Measurements from ENCODE around the gene SLFNL1.

Gene SLFNL1

GRCh38 chr1:41051022-41051421 lies 29.5 kb upstream of the SLFNL1 start:
- no peak for TF ChIP-seq TAF1 (IDR thresholded peaks at IDR 0.05; ENCODE audit: low read depth)
- no peak for TF ChIP-seq USF1 (IDR thresholded peaks at IDR 0.05)
- TF ChIP-seq TEAD4 (IDR thresholded peaks at IDR 0.05) = no peak
- TF ChIP-seq CEBPB (IDR thresholded peaks at IDR 0.05) = no peak

- TF ChIP-seq TEAD4 (IDR thresholded peaks at IDR 0.05) (no peak), ZBTB7A (IDR thresholded peaks at IDR 0.05; ENCODE audit: low read depth) (no peak), TCF12 (IDR thresholded peaks at IDR 0.05; ENCODE audit: low read depth) (no peak), RAD21 (IDR thresholded peaks at IDR 0.05; ENCODE audit: low read depth) (no peak), REST (IDR thresholded peaks at IDR 0.05; ENCODE audit: low read depth) (no peak), FOXM1 (IDR thresholded peaks at IDR 0.05; ENCODE audit: borderline replicate concordance, low read depth) (no peak), EGR1 (IDR thresholded peaks at IDR 0.05) (no peak), NFIC (IDR thresholded peaks at IDR 0.05) (no peak), CEBPB (IDR thresholded peaks at IDR 0.05) (no peak), CREB1 (IDR thresholded peaks at IDR 0.05; ENCODE audit: low read depth) (no peak), EP300 (IDR thresholded peaks at IDR 0.05; ENCODE audit: borderline replicate concordance) (no peak), MAX (IDR thresholded peaks at IDR 0.05) (no peak), YY1 (IDR thresholded peaks at IDR 0.05; ENCODE audit: low read depth) (no peak), TAF1 (IDR thresholded peaks at IDR 0.05; ENCODE audit: low read depth) (no peak)
Measured at GRCh38 chr1:41048540-41048939, 27.0 kb upstream of the SLFNL1 start.

GRCh38 chr1:41046347-41046775 lies 24.8 kb upstream of the SLFNL1 start:
- TF ChIP-seq YY1 (IDR thresholded peaks at IDR 0.05; ENCODE audit: low read depth) (no peak), TCF12 (IDR thresholded peaks at IDR 0.05; ENCODE audit: low read depth) (no peak), MAX (IDR thresholded peaks at IDR 0.05) (peak; percentile 57), TEAD4 (IDR thresholded peaks at IDR 0.05) (no peak)

GRCh38 chr1:41045740-41046139 lies 24.2 kb upstream of the SLFNL1 start:
- TF ChIP-seq RAD21 (IDR thresholded peaks at IDR 0.05; ENCODE audit: low read depth) (peak; percentile 16; the same call in 1 of the 2 replicates), NFIC (IDR thresholded peaks at IDR 0.05) (peak; percentile 97), EP300 (IDR thresholded peaks at IDR 0.05; ENCODE audit: borderline replicate concordance) (peak; percentile 87), USF1 (IDR thresholded peaks at IDR 0.05) (peak; percentile 89), ZBTB7A (IDR thresholded peaks at IDR 0.05; ENCODE audit: low read depth) (no peak), TCF12 (IDR thresholded peaks at IDR 0.05; ENCODE audit: low read depth) (peak; percentile 89), CEBPB (IDR thresholded peaks at IDR 0.05) (peak; percentile 96), TEAD4 (IDR thresholded peaks at IDR 0.05) (peak; percentile 83), MAX (IDR thresholded peaks at IDR 0.05) (peak; percentile 93), FOXM1 (IDR thresholded peaks at IDR 0.05; ENCODE audit: borderline replicate concordance, low read depth) (peak; percentile 60; the same call in 1 of the 2 replicates), REST (IDR thresholded peaks at IDR 0.05; ENCODE audit: low read depth) (no peak)

GRCh38 chr1:41044187-41044586 lies 22.7 kb upstream of the SLFNL1 start:
- TF ChIP-seq TAF1 (IDR thresholded peaks at IDR 0.05; ENCODE audit: low read depth) (no peak), ZBTB7A (IDR thresholded peaks at IDR 0.05; ENCODE audit: low read depth) (no peak), REST (IDR thresholded peaks at IDR 0.05; ENCODE audit: low read depth) (no peak), FOXM1 (IDR thresholded peaks at IDR 0.05; ENCODE audit: borderline replicate concordance, low read depth) (no peak), RAD21 (IDR thresholded peaks at IDR 0.05; ENCODE audit: low read depth) (no peak), EGR1 (IDR thresholded peaks at IDR 0.05) (no peak), TCF12 (IDR thresholded peaks at IDR 0.05; ENCODE audit: low read depth) (no peak), CREB1 (IDR thresholded peaks at IDR 0.05; ENCODE audit: low read depth) (no peak), TEAD4 (IDR thresholded peaks at IDR 0.05) (no peak), YY1 (IDR thresholded peaks at IDR 0.05; ENCODE audit: low read depth) (no peak), USF1 (IDR thresholded peaks at IDR 0.05) (no peak), CEBPB (IDR thresholded peaks at IDR 0.05) (no peak), EP300 (IDR thresholded peaks at IDR 0.05; ENCODE audit: borderline replicate concordance) (no peak), MAX (IDR thresholded peaks at IDR 0.05) (no peak), NFIC (IDR thresholded peaks at IDR 0.05) (no peak)
